ENCODE measurements around the gene CEP85L. TPM values are rescaled to one million over a fixed set of nuclear protein-coding genes. Genes with fewer than 3 reads are reported as not detected.

CEP85L gene
- total RNA-seq, 2 experiments from 2014 or later: 32.9 to 39.6 TPM

DNA sequence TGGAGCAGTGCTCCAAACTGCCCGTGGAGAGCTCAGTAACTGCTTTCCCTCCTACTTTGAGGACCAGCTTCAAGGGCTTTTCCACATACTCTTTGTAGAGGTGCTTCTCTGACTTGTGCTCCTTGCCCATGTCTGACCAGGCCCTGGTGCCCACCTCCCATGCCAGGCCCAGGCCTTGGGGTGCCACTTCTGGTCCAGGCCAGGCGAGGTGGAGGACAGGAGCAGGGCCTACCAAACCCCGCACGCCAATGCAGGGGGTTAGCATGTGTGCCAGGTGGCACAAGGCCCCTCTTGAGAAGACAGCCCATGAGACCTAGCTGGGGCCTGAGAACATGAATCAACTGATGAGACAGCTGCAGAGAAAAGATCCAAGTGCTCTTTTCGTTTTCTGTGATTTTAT is 150.3 kb downstream of the CEP85L start:
- no peak overlapping the region for H3K27ac Mint-ChIP-seq
- CTCF ChIA-PET: no interaction called here
- ATAC-seq (no peak), DNase-seq (no peak)
- no peaks in the 10 kb centered on the region for H3K27me3 Mint-ChIP-seq
- H3K4me1 Mint-ChIP-seq: no peaks in the 10 kb centered on the region
- no peak overlapping the region for H3K4me3 Mint-ChIP-seq
- H3K36me3 Mint-ChIP-seq: peaks cover 51% of the 10 kb centered on the region
- no peaks in the 10 kb centered on the region for H3K9me3 Mint-ChIP-seq (ENCODE audit: low read depth)

GRCh38 chr6:118500130-118501015 is 151.0 kb downstream of the CEP85L start:
- no peak for DNase-seq
- peaks cover 2% of the 10 kb centered on the region for H3K4me1 Mint-ChIP-seq
- H3K4me3 Mint-ChIP-seq: no peak overlapping the region
- no peak for ATAC-seq
- H3K27ac Mint-ChIP-seq: no peak overlapping the region
- H3K27me3 Mint-ChIP-seq: no peaks in the 10 kb centered on the region
- no peaks in the 10 kb centered on the region for H3K9me3 Mint-ChIP-seq (ENCODE audit: low read depth)
- peaks cover 59% of the 10 kb centered on the region for H3K36me3 Mint-ChIP-seq
- CTCF ChIA-PET: interaction anchor here (1.2 kb wide), 1 partner anchor 14 kb away, joined by 3 read pairs; no protein-coding TSS in a partner anchor

GRCh38 chr6:118495485-118496280 is 155.7 kb downstream of the CEP85L start:
- no peak for DNase-seq
- Mint-ChIP-seq H3K36me3 (peaks cover 57% of the 10 kb centered on the region), H3K27ac (no peak overlapping the region), H3K4me1 (peaks cover 2% of the 10 kb centered on the region), H3K4me3 (no peak overlapping the region), H3K27me3 (no peaks in the 10 kb centered on the region), H3K9me3 (ENCODE audit: low read depth) (no peaks in the 10 kb centered on the region)
- no peak for ATAC-seq
- CTCF ChIA-PET: no interaction called here

DNA sequence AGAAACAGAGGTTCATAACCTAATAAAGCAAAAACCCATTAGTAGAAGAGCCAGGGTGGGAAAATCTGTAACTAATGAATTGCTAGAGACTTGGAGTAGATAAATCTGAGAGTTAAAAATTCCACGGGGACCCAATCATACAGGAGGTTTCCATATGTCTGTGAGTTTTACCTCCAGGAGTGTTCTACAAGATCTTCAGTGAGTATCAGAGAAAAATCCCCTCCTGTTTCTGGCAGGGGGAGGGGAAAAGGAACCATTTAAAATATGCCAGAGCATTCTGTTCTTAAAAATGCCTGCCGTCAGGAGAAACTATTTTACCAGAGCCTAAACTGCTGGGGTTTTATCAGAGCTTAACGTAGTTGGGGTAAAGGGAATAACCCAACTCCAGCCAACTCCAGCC is 157.3 kb downstream of the CEP85L start:
- Mint-ChIP-seq H3K4me1 (peaks cover 7% of the 10 kb centered on the region), H3K4me3 (no peak overlapping the region), H3K9me3 (ENCODE audit: low read depth) (peaks cover 7% of the 10 kb centered on the region), H3K27ac (no peak overlapping the region), H3K36me3 (peaks cover 68% of the 10 kb centered on the region), H3K27me3 (no peaks in the 10 kb centered on the region)
- DNase-seq (no peak), ATAC-seq (no peak)
- CTCF ChIA-PET: no interaction called here

GRCh38 chr6:118489990-118490389 is 161.4 kb downstream of the CEP85L start:
- CTCF ChIA-PET: no interaction called here
- no peaks in the 10 kb centered on the region for H3K27me3 Mint-ChIP-seq
- no peak overlapping the region for H3K27ac Mint-ChIP-seq
- H3K4me1 Mint-ChIP-seq: peaks cover 18% of the 10 kb centered on the region
- H3K36me3 Mint-ChIP-seq: peaks cover 72% of the 10 kb centered on the region
- ATAC-seq (no peak), DNase-seq (no peak)
- no peak overlapping the region for H3K4me3 Mint-ChIP-seq
- peaks cover 21% of the 10 kb centered on the region for H3K9me3 Mint-ChIP-seq (ENCODE audit: low read depth)

GRCh38 chr6:118488631-118489030 is 162.8 kb downstream of the CEP85L start:
- no peak overlapping the region for H3K27ac Mint-ChIP-seq
- CTCF ChIA-PET: no interaction called here

DNA sequence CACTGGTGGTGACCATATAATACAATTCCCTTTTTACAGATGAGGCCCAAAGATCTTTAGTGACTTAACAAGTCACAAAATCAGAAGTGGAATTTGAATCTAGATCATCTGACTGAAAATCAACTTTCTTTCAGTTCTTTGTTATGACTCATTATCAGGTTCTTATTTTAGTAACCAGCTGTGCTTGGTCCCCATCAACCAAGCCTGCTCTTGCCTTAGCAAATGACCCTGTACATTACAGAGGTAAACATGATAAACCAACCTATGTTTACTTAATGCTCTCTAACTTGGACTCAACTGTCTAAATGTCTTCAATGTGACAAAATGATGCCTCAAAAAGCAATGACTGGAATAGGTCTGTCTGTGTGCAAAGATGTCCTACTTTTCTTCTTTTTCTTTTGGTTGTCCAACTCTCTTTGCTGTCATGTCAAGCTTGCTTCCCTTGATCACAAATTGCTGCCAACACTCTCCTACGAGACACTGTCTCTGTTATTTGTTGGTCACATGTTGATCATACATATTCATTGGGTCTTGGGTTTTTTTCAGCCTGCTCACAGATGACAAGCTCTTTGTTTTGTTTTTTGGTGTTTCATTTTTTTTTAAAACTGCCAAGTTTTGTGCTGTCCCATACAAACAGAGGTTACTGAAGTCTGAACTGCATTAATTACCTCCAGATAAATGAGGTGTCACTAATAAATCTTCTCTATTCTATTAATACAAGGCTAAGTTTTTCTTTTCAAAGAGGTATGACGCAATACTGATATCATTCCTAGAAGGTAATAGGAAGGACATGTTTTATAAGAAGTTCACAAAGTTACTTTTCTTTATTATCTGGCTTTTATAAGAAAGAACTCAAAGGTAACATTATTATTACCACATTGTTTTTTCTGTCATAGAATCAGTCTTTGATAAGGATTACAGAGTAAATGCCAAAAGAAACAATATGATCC is 165.5 kb downstream of the CEP85L start:
- no peak for ATAC-seq
- no peaks in the 10 kb centered on the region for H3K27me3 Mint-ChIP-seq
- peaks cover 18% of the 10 kb centered on the region for H3K4me1 Mint-ChIP-seq
- peaks cover 21% of the 10 kb centered on the region for H3K9me3 Mint-ChIP-seq (ENCODE audit: low read depth)
- no peak overlapping the region for H3K4me3 Mint-ChIP-seq
- no peak overlapping the region for H3K27ac Mint-ChIP-seq
- peaks cover 54% of the 10 kb centered on the region for H3K36me3 Mint-ChIP-seq
- DNase-seq: no peak
- CTCF ChIA-PET: interaction anchor here (1.3 kb wide), 1 partner anchor 14 kb away, joined by 3 read pairs; no protein-coding TSS in a partner anchor

More at GRCh38 chr6:118488631-118489030, 162.8 kb downstream of the CEP85L start:
- Mint-ChIP-seq H3K9me3 (ENCODE audit: low read depth) (peaks cover 21% of the 10 kb centered on the region), H3K4me3 (no peak overlapping the region), H3K36me3 (peaks cover 67% of the 10 kb centered on the region), H3K27me3 (no peaks in the 10 kb centered on the region), H3K4me1 (peaks cover 18% of the 10 kb centered on the region)
- DNase-seq (no peak), ATAC-seq (no peak)

- H3K36me3 Mint-ChIP-seq: peaks cover 17% of the 10 kb centered on the region
- CTCF ChIA-PET: no interaction called here
- H3K4me3 Mint-ChIP-seq: no peak overlapping the region
- no peaks in the 10 kb centered on the region for H3K9me3 Mint-ChIP-seq (ENCODE audit: low read depth)
- no peaks in the 10 kb centered on the region for H3K4me1 Mint-ChIP-seq
- ATAC-seq (no peak), DNase-seq (no peak)
- no peak overlapping the region for H3K27ac Mint-ChIP-seq
- H3K27me3 Mint-ChIP-seq: no peaks in the 10 kb centered on the region
Measured at GRCh38 chr6:118476551-118476950, 174.8 kb downstream of the CEP85L start.

GRCh38 chr6:118473266-118473665 is 178.1 kb downstream of the CEP85L start:
- Mint-ChIP-seq H3K4me1 (no peaks in the 10 kb centered on the region), H3K36me3 (peaks cover 21% of the 10 kb centered on the region), H3K9me3 (ENCODE audit: low read depth) (no peaks in the 10 kb centered on the region), H3K4me3 (no peak overlapping the region), H3K27ac (no peak overlapping the region), H3K27me3 (no peaks in the 10 kb centered on the region)
- DNase-seq: no peak
- no peak for ATAC-seq
- CTCF ChIA-PET: no interaction called here

GRCh38 chr6:118469468-118469867 is 181.9 kb downstream of the CEP85L start:
- DNase-seq (no peak), ATAC-seq (no peak)
- H3K9me3 Mint-ChIP-seq (ENCODE audit: low read depth): no peaks in the 10 kb centered on the region
- H3K4me3 Mint-ChIP-seq: no peak overlapping the region
- no peaks in the 10 kb centered on the region for H3K27me3 Mint-ChIP-seq
- H3K4me1 Mint-ChIP-seq: no peaks in the 10 kb centered on the region
- CTCF ChIA-PET: no interaction called here
- H3K36me3 Mint-ChIP-seq: peaks cover 48% of the 10 kb centered on the region
- H3K27ac Mint-ChIP-seq: no peak overlapping the region

DNA sequence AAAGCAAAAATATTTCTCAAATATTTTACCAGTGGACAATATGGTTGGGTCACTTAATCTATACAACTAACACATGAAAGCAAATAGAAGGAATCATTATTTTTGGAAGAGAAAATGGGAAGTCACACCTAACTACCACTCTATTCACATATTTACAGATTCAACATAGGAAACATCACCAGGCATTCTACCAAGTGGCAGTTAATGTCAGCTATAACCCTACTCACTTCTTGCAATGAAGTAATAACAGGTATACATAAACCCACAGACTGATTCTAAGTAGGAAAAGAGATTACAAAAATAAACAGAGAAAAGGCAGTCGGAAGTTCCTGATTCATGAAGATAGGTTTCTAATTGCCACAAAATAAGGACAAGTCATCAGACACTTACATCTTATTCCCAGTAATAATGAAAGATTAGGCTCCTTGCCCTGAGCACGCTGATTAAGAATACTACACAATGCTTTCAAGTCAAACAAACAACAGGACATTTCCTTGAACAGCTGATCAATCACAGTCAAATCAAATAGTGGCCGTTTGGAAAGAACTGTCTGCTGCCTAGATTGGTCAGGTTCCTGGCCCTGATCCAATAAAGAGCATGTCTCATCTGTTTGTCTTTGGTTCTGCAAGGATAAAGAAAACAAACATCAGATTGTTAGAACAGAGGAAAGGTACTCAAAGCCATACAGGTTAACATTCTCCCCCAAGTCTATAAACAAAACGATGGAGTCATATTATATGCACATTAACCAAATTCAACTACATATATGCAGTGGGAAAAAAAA is 182.5 kb downstream of the CEP85L start:
- H3K4me3 Mint-ChIP-seq: no peak overlapping the region
- ATAC-seq: no peak
- CTCF ChIA-PET: no interaction called here
- H3K4me1 Mint-ChIP-seq: no peaks in the 10 kb centered on the region
- H3K27ac Mint-ChIP-seq: no peak overlapping the region
- DNase-seq: no peak
- no peaks in the 10 kb centered on the region for H3K27me3 Mint-ChIP-seq
- H3K9me3 Mint-ChIP-seq (ENCODE audit: low read depth): no peaks in the 10 kb centered on the region
- H3K36me3 Mint-ChIP-seq: peaks cover 49% of the 10 kb centered on the region

- Mint-ChIP-seq H3K27me3 (no peaks in the 10 kb centered on the region), H3K36me3 (peaks cover 51% of the 10 kb centered on the region), H3K9me3 (ENCODE audit: low read depth) (no peaks in the 10 kb centered on the region), H3K27ac (no peak overlapping the region), H3K4me1 (no peaks in the 10 kb centered on the region), H3K4me3 (no peak overlapping the region)
- ATAC-seq: no peak
- DNase-seq: no peak
- CTCF ChIA-PET: no interaction called here
Measured at GRCh38 chr6:118467181-118467580, 184.2 kb downstream of the CEP85L start.

All from activated CD8-positive, alpha-beta memory T cell treated with anti-CD3 and anti-CD28 coated beads, Interleukin-2, amount 10 ng/mL, durations not matched to agents 7 days and 5 days (primary cell).